Liver (tissue), 2 donors: ENCODE results near the gene SERPINA4.

Experiments
- MAX ChIP-seq: IDR thresholded peaks from 2 replicates; pipeline ENCODE4 v1.6.1; 2016; ENCODE audit warnings: antibody characterized with exemption
- TF ChIP-seq, protein P1 (sequence below): fragments of 150-350 bp; IDR thresholded peaks from 2 replicates; pipeline ENCODE4 v1.5.1; 2017; ENCODE audit warnings: improper control_type of control experiment, low read depth, low read length; ENCODE audit not compliant: missing input control
- donor health status: healthy.

GRCh38 chr14:94524093-94524492 lies 37.1 kb upstream of the SERPINA4 start:
- TF ChIP-seq, protein P1, sequence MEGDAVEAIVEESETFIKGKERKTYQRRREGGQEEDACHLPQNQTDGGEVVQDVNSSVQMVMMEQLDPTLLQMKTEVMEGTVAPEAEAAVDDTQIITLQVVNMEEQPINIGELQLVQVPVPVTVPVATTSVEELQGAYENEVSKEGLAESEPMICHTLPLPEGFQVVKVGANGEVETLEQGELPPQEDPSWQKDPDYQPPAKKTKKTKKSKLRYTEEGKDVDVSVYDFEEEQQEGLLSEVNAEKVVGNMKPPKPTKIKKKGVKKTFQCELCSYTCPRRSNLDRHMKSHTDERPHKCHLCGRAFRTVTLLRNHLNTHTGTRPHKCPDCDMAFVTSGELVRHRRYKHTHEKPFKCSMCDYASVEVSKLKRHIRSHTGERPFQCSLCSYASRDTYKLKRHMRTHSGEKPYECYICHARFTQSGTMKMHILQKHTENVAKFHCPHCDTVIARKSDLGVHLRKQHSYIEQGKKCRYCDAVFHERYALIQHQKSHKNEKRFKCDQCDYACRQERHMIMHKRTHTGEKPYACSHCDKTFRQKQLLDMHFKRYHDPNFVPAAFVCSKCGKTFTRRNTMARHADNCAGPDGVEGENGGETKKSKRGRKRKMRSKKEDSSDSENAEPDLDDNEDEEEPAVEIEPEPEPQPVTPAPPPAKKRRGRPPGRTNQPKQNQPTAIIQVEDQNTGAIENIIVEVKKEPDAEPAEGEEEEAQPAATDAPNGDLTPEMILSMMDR: no peak
- no peak for TF ChIP-seq MAX
